ENCODE results near the gene PRDM16. TPM values are rescaled to one million over a fixed set of nuclear protein-coding genes. Genes with fewer than 3 reads are reported as not detected.

Gene PRDM16
- total RNA-seq, 1 experiment from 2014 or later: 0.69 TPM

DNA sequence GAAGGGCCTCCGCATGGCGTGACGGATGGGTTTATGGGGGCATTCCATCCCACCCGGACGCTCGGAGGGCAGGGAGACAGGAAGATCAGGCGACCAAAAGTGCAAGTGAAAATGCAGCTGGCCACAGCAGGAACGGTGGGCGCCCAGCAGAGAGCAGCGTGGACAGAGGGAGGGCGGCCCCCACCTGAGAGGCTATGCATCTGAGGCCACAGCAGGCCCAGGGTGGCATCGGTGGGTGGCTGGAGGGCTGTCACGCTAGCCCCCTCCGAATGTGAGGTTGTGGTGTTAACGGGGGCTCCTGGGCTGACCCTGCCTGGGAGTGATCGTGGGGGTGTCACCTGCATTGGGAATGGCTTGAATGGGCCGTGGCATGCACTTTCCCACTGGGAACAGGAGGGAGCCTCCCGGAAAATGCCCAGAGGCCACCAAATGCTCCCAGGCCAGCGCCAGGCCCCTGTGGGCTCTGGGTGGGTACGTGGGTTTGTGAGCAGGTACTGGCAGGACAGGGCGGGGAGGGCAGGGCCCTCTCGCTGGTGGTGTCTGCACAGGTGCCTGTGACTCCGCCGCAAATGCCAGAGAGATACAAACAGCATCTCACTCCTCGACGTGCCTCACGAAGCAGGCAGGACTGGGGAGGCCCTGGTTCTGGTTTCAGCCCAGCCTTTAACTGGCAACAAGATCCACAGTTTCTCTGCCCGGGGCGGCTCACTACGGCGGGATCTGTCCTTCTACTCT, 172.8 kb downstream of the PRDM16 start:
- no peaks in the 10 kb centered on the region; the same call in 1 of the 2 replicates for H3K27me3 ChIP-seq (ENCODE audit: control insufficient read depth, insufficient read depth, low read length)
- no peaks in the 10 kb centered on the region for H3K36me3 ChIP-seq (replicated peaks; ENCODE audit: control insufficient read depth, insufficient read depth, low read length)
- H3K4me3 ChIP-seq (ENCODE audit: insufficient read depth, low read depth, low read length): no peak overlapping the region
- no peak for DNase-seq

DNA sequence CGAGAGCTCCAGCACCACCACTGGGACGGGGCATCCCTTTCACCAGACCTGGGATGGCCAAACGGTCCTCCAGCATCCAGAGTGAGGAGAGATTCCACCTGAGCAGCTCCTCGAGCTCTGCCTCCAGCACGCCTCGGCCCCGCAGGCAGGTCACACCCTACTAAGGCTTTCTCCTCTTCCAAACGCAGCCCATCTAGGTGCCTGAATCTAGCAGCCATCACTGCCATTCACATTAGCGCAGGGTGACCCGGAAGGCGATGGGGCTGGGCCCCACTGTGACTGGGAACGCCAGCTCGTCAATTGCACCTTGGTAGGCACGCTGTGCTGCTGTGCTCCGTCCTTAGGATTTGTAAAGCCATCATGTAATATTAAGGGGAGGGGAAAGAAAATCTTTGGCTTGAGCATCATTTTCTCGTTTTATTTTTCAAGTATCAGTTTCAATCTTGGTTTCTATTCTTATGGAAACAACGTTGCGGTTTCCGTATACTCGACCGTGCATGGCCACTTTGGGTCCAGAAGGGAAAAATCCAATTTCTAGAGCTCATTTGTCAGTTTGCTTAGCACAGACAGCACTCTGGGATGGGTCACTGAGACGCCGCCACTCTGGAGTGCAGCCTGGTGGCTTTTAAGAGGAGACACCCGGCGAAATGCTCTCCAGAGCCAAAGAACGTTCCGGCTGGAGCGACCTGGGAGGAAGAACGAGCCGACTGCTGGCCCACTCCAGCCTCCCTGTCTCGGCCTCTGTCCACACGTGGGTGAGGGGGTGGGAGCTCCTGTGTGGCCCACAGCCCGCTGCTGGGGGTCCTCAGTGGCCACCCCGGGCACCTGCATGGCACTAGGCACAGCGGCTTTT, 173.6 kb downstream of the PRDM16 start:
- H3K4me3 ChIP-seq (ENCODE audit: insufficient read depth, low read depth, low read length): no peak overlapping the region
- no peak for DNase-seq
- H3K27me3 ChIP-seq (ENCODE audit: control insufficient read depth, insufficient read depth, low read length): no peaks in the 10 kb centered on the region; the same call in 1 of the 2 replicates
- H3K36me3 ChIP-seq (replicated peaks; ENCODE audit: control insufficient read depth, insufficient read depth, low read length): no peaks in the 10 kb centered on the region

DNA sequence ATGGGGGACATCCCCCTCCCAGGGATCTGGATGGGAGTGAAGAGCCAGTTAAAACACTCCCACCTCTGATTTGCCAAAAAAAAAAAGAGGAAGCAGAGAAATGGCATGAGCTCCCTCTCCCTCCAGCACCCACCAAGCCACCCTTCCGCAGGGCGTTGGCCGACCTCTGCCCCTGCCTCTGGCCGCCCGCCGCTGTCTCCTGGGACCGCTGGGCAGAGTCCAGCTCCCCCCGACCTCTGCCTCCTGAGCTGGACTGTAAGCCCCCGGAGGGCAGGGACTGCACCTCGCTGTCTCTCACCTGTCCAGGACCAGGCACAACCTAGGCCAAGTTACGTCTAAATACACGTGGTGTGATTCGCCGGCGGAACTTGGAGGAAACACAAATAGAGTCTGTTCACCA, 174.3 kb downstream of the PRDM16 start:
- H3K27me3 ChIP-seq (ENCODE audit: control insufficient read depth, insufficient read depth, low read length): no peaks in the 10 kb centered on the region; the same call in 1 of the 2 replicates
- H3K4me3 ChIP-seq (ENCODE audit: insufficient read depth, low read depth, low read length): no peak overlapping the region
- H3K36me3 ChIP-seq (replicated peaks; ENCODE audit: control insufficient read depth, insufficient read depth, low read length): no peaks in the 10 kb centered on the region
- no peak for DNase-seq

DNA sequence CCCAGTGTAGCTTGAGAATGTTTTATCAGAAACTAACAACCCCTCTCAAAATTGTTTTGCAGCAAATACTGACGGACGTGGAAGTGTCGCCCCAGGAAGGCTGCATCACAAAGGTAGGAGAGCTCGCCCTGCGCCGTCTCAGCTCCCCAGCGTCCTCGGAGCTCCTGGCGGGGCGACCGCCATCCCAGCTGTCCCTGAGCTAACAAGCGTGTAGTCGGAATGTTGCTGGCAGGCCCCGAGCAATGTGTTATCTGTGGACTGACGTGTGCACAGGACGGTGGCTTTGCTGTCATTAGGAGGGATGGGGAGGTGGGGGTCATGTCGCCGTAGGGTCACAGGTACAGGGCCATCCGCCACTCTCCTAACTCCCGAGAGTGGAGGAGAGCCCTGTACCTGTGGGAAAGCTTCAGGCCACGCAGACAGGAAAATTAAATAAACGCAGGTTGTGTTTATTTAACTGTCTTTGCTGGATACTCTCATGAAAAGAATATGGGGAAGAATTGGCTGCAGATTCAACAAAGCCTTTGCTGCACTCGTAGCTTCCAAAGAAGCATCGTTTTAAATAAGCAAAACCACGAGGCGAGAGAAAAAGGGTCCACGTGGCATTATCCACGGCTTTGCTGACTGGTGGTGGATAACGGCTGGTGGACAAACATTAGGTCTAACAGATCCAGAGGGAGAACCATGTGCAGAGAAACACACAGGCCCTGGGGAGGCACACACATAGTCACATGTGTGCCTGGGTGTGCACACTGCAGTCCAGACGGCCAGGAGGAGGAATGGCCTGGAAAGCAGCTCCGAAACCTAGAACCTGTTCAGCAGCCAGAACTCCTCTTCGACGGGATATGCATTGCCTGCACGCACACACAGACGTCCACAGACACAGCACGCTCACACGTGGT, 175.3 kb downstream of the PRDM16 start:
- no peak overlapping the region for H3K4me3 ChIP-seq (ENCODE audit: insufficient read depth, low read depth, low read length)
- no peak for DNase-seq
- no peaks in the 10 kb centered on the region for H3K36me3 ChIP-seq (replicated peaks; ENCODE audit: control insufficient read depth, insufficient read depth, low read length)
- no peaks in the 10 kb centered on the region; the same call in 1 of the 2 replicates for H3K27me3 ChIP-seq (ENCODE audit: control insufficient read depth, insufficient read depth, low read length)

DNA sequence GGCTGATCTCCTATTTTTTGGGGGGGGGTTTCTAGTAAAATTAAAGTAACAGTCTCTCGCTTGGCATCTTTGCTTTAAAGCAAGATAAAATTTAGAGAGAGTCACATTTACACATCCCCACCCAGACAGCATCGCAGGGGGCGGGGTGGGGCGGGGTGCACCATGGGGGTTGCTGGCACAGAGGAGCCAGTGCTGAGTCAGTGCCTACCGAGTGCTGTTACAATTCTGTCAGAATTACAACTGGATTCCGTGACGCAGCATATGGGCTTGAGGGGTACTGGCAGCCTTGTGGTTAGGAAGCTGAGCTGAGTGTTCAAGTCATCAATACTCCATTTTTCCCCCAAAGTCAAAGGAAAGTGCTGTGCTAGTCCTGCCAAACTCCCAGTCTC, 175.9 kb downstream of the PRDM16 start:
- H3K36me3 ChIP-seq (replicated peaks; ENCODE audit: control insufficient read depth, insufficient read depth, low read length): no peaks in the 10 kb centered on the region
- H3K27me3 ChIP-seq (ENCODE audit: control insufficient read depth, insufficient read depth, low read length): no peaks in the 10 kb centered on the region; the same call in 1 of the 2 replicates
- H3K4me3 ChIP-seq (ENCODE audit: insufficient read depth, low read depth, low read length): no peak overlapping the region
- no peak for DNase-seq

DNA sequence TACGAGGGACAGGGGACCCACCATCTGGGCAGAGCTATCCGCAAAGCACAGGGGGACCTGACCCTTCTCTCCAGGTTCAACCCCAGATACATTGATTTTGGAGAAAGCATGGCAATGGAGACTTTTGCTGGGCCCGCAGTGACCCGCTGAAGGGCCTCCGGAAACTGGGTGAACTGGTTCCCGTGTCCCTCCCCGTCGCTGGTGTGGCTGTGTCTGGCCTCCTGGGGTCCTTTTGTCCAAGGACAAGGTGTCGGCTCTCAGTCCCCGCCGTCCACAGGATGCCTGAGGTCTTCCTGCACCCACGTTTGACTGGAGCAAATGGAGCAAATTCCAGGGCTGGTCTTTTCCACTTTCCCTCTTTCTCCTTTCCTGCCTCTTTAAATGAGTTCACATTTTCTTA, 176.3 kb downstream of the PRDM16 start:
- Histone ChIP-seq H3K27me3 (ENCODE audit: control insufficient read depth, insufficient read depth, low read length) (no peaks in the 10 kb centered on the region), H3K4me3 (ENCODE audit: insufficient read depth, low read depth, low read length) (no peak overlapping the region), H3K36me3 (replicated peaks; ENCODE audit: control insufficient read depth, insufficient read depth, low read length) (no peaks in the 10 kb centered on the region)
- DNase-seq: no peak

DNA sequence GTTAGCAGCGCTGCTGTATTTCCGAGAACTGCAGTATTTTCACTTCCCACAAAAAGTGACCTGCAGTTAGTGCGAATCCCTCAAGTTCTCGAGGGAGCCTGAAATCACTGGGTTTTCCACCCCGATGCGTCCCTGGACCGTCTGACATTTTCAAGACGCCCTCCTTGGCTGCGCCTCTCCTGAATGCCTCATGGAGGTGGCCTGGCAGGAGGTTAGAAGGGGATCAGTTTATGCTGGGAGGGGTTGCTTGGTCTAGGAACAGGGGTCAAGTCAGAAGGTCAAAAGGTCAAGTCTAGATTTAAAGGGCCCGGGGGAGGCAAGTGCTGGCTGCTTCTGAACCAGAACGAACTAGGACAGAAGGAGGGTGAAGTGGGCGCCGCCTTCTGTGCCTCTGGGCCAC, 176.8 kb downstream of the PRDM16 start:
- Histone ChIP-seq H3K36me3 (replicated peaks; ENCODE audit: control insufficient read depth, insufficient read depth, low read length) (no peaks in the 10 kb centered on the region), H3K27me3 (ENCODE audit: control insufficient read depth, insufficient read depth, low read length) (no peaks in the 10 kb centered on the region), H3K4me3 (ENCODE audit: insufficient read depth, low read depth, low read length) (no peak overlapping the region)
- no peak for DNase-seq

DNA sequence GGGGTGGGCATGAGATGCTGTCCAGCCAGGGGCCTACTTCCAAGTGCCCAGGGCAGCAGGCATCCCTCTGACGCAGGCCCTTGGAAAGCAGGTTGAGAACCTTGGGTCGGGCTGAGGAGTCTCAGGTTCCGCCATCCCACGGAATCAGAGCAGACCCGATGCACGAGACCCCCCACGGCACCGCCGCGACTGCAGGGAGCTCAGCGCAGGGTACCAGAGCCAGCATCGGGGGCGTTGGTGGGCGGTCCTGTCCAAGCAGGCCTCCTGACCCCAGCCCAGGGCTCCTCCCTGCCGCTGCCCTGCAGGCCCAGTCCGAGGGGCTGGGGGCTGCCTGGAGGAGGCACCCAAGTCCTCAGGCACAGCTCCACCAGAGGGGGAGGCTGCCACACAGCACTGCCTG, 177.2 kb downstream of the PRDM16 start:
- DNase-seq: no peak
- Histone ChIP-seq H3K4me3 (ENCODE audit: insufficient read depth, low read depth, low read length) (no peak overlapping the region), H3K27me3 (ENCODE audit: control insufficient read depth, insufficient read depth, low read length) (no peaks in the 10 kb centered on the region), H3K36me3 (replicated peaks; ENCODE audit: control insufficient read depth, insufficient read depth, low read length) (no peaks in the 10 kb centered on the region)

DNA sequence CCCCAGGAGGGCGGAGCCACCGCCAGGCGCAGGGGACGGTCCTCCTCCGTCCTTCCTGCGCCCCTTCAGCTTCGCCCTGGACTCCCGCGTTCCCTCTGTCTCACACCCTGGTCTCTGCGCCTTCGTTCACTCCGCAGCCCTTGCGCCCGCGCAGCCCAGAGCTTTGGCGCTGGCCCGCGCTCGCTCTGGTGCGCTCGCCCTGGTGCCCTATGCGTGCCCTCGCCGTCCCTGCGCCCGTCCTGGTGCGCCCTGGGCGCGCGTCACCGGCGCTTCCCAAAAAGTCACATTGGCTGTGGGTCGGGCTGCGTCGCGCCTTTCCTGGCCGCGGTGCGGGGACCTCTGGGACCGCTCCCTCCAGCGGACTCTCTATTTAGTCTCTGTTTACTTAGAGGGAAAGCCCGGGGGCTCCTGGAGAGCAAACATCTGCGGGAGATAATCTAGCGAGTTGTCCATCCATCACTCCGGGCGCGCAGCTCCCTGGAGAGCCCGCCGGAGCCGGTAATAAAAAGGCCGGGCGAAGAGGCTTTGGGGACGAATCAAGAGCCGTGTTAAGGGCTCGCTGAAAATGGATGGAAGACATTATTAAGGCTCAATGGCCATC, 178.6 kb downstream of the PRDM16 start:
- Histone ChIP-seq H3K36me3 (replicated peaks; ENCODE audit: control insufficient read depth, insufficient read depth, low read length) (no peaks in the 10 kb centered on the region), H3K27me3 (ENCODE audit: control insufficient read depth, insufficient read depth, low read length) (no peaks in the 10 kb centered on the region), H3K4me3 (ENCODE audit: insufficient read depth, low read depth, low read length) (peak overlapping the region; percentile 14; the same call in 1 of the 2 replicates)
- DNase-seq: peak; percentile 89

DNA sequence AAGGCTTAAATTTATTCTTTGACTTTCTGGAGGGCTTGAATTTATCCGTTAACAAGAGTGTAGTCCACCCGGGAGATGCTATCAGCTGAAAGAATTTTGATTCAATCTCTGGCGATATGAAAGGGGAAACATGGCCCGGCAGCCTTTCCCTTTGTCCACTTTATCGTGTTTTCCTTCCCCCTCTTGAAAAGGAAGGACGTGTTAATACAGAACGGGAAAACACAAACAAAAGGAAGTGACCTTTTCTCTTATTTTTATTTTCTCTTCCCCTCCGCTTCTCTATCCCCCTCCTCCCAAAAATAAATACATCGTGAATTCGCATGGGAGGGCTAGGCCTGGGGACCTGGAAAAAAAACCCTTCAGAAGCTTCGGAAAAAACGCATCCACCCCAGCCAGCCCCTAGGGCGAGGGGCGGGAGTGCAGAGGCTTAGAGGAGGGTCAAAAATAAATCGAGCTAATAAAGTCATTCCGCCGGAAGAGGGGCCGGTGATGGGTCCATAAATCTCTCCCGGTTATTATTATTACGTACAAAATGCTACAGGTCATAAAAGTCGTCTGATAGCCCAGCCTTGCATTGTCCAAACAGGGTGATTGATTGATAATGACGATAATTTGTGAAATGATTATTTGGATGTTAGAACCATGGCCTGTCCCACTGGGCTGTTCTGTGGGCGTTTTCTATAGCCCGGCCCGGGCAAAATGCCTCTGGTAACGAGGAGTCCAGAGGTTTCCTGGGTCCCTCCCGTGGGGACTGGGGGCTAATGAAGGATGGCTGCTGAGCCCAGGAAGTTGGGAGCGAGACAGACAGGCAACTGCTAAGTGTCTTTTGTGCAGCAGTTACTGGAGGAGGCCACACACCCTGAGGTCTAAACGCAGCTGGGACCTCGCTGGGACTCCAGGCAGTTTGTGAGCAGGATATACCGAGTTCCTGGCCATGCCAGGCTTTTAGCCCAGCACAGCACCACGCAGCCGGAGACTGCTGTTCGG, 179.4 kb downstream of the PRDM16 start:
- Histone ChIP-seq H3K36me3 (replicated peaks; ENCODE audit: control insufficient read depth, insufficient read depth, low read length) (no peaks in the 10 kb centered on the region), H3K27me3 (ENCODE audit: control insufficient read depth, insufficient read depth, low read length) (no peaks in the 10 kb centered on the region), H3K4me3 (ENCODE audit: insufficient read depth, low read depth, low read length) (no peak overlapping the region)
- DNase-seq: no peak

DNA sequence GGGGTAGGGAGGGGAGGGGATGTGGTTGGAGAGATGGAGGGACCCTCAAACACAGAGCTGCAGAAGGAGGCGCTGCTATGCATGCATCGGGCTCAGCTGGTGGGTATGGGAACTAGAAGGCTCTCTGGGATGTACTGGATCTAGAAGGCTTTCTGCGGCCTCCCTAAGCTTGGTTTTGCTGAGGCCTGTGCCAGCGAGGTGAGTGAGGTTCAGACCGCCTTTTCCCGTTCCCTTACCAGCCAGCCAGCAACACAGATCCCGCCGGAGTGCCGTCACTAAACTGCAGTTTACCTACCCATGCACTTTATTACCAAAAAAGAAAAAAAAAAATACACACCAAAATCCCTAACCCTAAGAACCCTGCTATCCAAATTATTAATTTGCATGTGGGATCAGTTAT, 180.2 kb downstream of the PRDM16 start:
- DNase-seq: no peak
- Histone ChIP-seq H3K27me3 (ENCODE audit: control insufficient read depth, insufficient read depth, low read length) (no peaks in the 10 kb centered on the region), H3K36me3 (replicated peaks; ENCODE audit: control insufficient read depth, insufficient read depth, low read length) (no peaks in the 10 kb centered on the region), H3K4me3 (ENCODE audit: insufficient read depth, low read depth, low read length) (no peak overlapping the region)

DNA sequence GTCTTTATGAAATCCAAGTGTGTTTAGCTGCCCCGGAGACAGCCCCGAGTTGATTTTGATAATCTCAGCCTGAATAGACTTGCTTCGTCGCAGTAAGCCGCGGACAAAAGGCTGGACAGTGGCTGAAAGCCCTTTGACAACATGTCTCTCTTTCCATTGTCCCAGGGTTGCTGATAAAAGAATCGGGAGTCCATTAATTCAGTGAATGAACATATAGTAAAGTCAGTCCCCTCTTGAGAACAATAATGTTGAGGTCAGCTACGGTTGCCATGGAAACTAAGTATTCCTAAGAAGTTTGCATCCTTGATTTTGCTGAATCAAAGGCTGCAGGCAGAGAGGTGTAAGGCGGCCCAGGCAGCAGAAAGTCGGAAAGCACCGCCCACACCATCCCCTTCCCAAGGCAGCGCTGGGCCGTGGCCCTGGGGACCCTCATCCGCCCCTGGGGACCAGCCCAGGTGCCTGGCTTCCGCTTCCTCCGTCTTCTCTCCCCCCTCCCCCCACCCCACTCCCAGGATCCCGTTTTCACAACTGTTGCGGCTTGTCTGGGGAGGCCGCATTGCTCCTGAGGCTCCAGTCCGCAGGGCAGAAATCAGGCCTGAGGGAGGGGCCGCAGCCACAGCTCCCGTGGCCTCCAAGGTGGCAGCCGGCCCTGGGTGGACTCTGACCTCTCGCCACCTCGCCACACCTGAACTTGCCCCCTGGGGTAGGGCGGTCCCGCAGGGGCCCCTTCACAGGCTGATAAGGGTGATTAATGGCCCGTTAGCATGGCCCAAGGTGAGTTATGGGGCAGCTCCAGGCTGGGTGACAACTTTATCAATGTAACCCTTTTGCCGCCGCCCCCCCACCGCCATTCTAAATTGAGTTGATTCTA, 180.9 kb downstream of the PRDM16 start:
- peak; percentile 74 for DNase-seq
- no peaks in the 10 kb centered on the region for H3K36me3 ChIP-seq (replicated peaks; ENCODE audit: control insufficient read depth, insufficient read depth, low read length)
- H3K4me3 ChIP-seq (ENCODE audit: insufficient read depth, low read depth, low read length): no peak overlapping the region
- no peaks in the 10 kb centered on the region for H3K27me3 ChIP-seq (ENCODE audit: control insufficient read depth, insufficient read depth, low read length)

Data from H7 (cell line).